Measurements from ENCODE around the gene NDE1.

The NDE1 gene

DNA sequence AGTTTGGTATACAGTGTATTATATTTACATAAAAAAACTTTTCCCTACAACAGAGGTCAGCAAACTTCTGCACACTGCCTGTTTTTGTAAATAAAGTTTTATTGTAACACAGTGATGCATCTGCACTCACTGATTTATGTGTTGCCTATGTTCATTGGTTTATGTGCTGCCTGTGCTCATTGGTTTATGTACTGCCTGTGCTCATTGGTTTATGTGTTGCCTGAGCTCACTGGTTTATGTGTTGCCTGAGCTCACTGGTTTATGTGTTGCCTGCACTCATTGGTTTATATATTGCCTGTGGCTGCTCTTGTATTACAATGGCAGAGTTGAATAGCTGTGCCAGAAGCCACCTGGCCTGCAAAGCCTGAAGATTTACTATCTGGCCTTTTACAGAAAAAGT, 125.2 kb downstream of the NDE1 start:
- peak in 2 of 3 donors; percentile 13 to 60 for DNase-seq
- no peaks in the 10 kb centered on the region for H3K9me3 ChIP-seq (ENCODE audit: control extremely low read depth in 1 of 5, control insufficient read depth in 4 of 5, insufficient read depth in 2 of 5, low read depth in 1 of 5, low read length in 4 of 5)
- ChIA-PET CTCF (interaction anchor here (0.8 to 1.5 kb wide), 4 partner anchors 10 to 419 kb away, joined by 3 to 5 read pairs (median 4); no protein-coding TSS in a partner anchor), POLR2A (no interaction called here)
- H3K4me1 ChIP-seq (ENCODE audit: control extremely low read depth in 1 of 4, control insufficient read depth in 4 of 4, insufficient read depth in 4 of 4, low read length in 3 of 4), result peaks cover 0 to 3% (median 0%) of the 10 kb centered on the region in 4 experiments
- H3K27ac ChIP-seq (ENCODE audit: insufficient read depth in 1 of 2, low read depth in 1 of 2, low read length in 2 of 2, poor library complexity in 1 of 2, severe bottlenecking in 2 of 2), result no peak overlapping the region
- no peak overlapping the region for H3K4me3 ChIP-seq (ENCODE audit: control insufficient read depth in 1 of 7, extremely low read depth in 1 of 7, insufficient read depth in 4 of 7, low read depth in 2 of 7, low read length in 6 of 7)
- H3K36me3 ChIP-seq (ENCODE audit: control insufficient read depth in 4 of 4, insufficient read depth in 4 of 4, low read length in 3 of 4), result no peaks in the 10 kb centered on the region
- H3K27me3 ChIP-seq (replicated peaks in 2 of 5; ENCODE audit: control insufficient read depth in 4 of 5, insufficient read depth in 5 of 5, low read length in 4 of 5), result no peaks in the 10 kb centered on the region

DNA sequence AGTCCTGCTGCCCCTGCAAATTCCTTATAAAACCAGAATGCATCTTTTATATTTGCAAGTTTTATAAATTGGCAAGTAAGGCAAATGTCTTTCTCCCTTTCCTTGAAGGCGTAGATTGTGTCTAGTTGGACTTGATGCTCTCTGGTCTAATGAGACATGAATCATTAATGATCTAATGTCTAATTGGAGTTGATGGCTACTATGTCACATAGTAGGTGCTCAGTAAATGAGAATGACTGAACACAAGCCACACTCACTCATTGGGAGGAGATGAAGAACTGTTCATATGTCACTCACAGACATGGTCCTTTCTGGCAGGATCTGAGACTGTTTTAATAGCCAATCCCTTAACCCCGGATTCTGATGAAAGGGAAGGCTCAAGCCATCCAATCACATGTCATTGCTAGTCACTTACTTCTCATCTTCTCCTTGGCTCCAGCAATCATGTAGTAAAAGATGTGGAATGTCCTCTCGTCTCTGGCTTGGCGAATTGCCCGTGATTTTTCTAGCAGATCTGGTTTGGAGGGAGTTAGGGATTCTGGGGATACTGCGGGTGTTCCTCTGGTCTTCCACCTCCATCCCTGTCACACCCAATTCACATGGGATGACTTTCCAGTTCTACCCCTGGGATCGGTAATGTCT, 125.7 kb downstream of the NDE1 start:
- CTCF ChIA-PET, result interaction anchor here (1.1 to 3.6 kb wide), 4 partner anchors 11 to 419 kb away, joined by 3 to 60 read pairs (median 4); no protein-coding TSS in a partner anchor
- H3K9me3 ChIP-seq (ENCODE audit: control extremely low read depth in 1 of 5, control insufficient read depth in 4 of 5, insufficient read depth in 2 of 5, low read depth in 1 of 5, low read length in 4 of 5), result no peaks in the 10 kb centered on the region

More for the DNA sequence above, 125.7 kb downstream of the NDE1 start:
- Histone ChIP-seq H3K27me3 (replicated peaks in 2 of 5; ENCODE audit: control insufficient read depth in 4 of 5, insufficient read depth in 5 of 5, low read length in 4 of 5) (no peaks in the 10 kb centered on the region), H3K4me1 (ENCODE audit: control extremely low read depth in 1 of 4, control insufficient read depth in 4 of 4, insufficient read depth in 4 of 4, low read length in 3 of 4) (peaks cover 0 to 3% (median 0%) of the 10 kb centered on the region in 4 experiments), H3K4me3 (ENCODE audit: control insufficient read depth in 1 of 7, extremely low read depth in 1 of 7, insufficient read depth in 4 of 7, low read depth in 2 of 7, low read length in 6 of 7) (no peak overlapping the region), H3K36me3 (ENCODE audit: control insufficient read depth in 4 of 4, insufficient read depth in 4 of 4, low read length in 3 of 4) (no peaks in the 10 kb centered on the region), H3K27ac (ENCODE audit: insufficient read depth in 1 of 2, low read depth in 1 of 2, low read length in 2 of 2, poor library complexity in 1 of 2, severe bottlenecking in 2 of 2) (no peak overlapping the region)
- no peak for DNase-seq
- WGBS (ENCODE audit: insufficient coverage), result no CpG with 5 or more reads among the region's 7 CpGs
- POLR2A ChIA-PET, result no interaction called here

Measured in common myeloid progenitor, CD34-positive (primary cell).